ENCODE data around the gene C2CD2.
"Not testable (repeated sequence)": the region's sequence is repeated elsewhere in the genome, so short reads cannot be mapped to it uniquely, and the experiment has no call there.

C2CD2 gene

GRCh38 chr21:41953831-41954653, at the start of gene C2CD2:
Gene C2CD2, minus strand, starts transcription at chr21:41954018. Its CDS starts 370 bp downstream, at chr21:41953648.
- peak; percentile 54 to 66 (median 64) for DNase-seq

GRCh38 chr21:42003051-42003461, 49.2 kb upstream of the C2CD2 start:
- DNase-seq = no peak

GRCh38 chr21:42002421-42002958, 48.7 kb upstream of the C2CD2 start:
- no peak for DNase-seq

- no peak for DNase-seq
Measured at GRCh38 chr21:42001781-42002180, 48.0 kb upstream of the C2CD2 start.

- no peak for DNase-seq
Measured at GRCh38 chr21:42000908-42001307, 47.1 kb upstream of the C2CD2 start.

GRCh38 chr21:41997657-41998056, 43.8 kb upstream of the C2CD2 start:
- no peak for DNase-seq

- no peak for DNase-seq
Measured at GRCh38 chr21:41995577-41995976, 41.8 kb upstream of the C2CD2 start.

GRCh38 chr21:41994613-41995012, 40.8 kb upstream of the C2CD2 start:
- DNase-seq = not testable (repeated sequence)

DNA sequence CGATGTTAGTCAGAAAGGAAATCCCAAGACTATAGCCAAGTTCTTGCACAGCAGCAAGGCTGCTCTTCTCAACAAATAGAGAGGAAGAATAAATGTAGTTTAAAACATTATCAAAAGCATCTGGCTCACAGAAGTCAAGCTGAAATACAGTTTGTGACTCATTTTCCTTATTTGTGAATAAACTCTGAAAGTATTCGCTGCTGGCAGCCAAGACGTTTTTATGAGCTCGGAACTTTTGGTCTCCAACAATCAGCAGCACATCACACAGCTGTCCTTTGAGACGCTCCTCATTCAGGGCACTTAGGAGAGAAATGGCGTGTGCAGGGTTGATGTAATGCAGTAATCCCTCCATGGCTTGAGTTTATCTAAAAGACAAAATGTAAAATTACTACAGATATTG, 39.9 kb upstream of the C2CD2 start:
- no peak for DNase-seq

DNA sequence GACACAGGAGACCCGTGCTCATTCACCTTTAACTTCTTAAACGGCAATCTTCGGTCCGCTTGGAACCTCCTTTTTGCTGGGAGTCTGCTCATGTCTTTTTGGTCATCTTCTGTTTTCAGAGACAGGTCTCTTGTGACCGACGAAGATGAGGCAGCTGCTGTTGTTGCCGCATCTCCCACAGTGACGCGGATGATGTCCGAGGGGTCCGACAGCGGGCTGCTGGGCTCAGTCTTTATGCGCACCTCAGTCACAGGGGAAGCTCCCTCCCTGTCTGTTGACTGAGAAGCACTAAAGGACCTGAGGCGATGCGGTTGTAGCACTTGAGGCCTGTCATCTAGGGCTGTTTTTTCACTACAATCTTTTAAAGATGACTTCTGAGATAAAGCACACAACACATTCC, 38.8 kb upstream of the C2CD2 start:
- DNase-seq = no peak

- no peak for DNase-seq
Measured at GRCh38 chr21:41991659-41992058, 37.8 kb upstream of the C2CD2 start.

- DNase-seq = no peak
Measured at GRCh38 chr21:41989698-41990097, 35.9 kb upstream of the C2CD2 start.

DNA sequence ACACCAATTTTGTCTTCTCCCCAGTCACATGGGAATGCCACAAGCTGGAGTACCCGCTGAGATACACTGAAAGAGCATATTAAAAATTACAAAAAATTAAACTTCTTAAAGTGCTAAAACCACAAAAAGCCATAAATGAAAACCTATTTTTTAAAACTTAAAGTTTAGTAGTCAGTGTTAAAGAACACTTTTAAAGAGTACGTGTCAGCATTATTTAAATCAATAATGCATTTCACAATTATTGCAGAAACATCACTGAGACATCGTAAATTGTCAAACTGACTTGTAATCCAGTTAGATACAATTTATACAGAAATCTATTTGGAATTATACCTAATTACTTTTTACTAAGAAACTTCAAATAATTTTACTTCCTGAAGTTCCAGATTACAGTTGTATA, 33.5 kb upstream of the C2CD2 start:
- no peak for DNase-seq

GRCh38 chr21:41985662-41986416, 32.0 kb upstream of the C2CD2 start:
- DNase-seq = no peak

DNA sequence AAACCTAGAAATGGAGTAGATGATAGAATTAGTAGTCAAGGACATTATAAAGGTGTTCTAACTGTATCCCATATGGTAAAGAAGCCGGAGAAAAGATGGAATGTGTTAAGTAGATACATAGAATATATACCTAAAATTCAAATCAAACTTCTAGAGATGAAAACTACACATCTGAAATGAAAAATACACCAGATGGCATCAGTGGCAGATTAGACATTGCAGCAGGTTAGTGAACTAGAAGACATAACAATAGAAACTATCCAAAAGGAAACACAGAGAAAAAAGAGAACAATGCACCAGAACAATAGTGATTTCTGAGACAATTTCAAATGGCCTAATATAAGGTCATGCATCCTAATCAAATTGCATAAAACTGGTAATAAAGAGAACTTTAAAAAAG, 29.4 kb upstream of the C2CD2 start:
- DNase-seq = no peak

DNA sequence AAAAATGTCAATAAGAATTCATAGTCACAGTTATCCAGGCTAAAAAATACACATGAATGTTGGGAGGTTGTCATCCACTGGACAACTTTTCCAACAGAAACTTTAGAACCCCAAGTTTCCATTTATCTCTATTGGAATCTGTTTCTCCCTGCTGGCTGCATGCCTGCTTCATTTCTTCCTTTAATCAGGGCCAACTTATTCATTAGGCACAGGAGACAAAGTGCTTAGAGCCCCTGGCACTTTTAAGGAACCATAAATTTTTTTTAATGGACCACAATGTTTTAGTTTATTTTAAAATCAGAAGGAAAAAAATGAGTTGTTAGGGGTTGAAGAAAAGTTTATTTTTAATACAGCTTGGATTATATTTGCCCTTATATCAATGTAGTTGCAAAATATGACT, 26.7 kb upstream of the C2CD2 start:
- DNase-seq = no peak

DNA sequence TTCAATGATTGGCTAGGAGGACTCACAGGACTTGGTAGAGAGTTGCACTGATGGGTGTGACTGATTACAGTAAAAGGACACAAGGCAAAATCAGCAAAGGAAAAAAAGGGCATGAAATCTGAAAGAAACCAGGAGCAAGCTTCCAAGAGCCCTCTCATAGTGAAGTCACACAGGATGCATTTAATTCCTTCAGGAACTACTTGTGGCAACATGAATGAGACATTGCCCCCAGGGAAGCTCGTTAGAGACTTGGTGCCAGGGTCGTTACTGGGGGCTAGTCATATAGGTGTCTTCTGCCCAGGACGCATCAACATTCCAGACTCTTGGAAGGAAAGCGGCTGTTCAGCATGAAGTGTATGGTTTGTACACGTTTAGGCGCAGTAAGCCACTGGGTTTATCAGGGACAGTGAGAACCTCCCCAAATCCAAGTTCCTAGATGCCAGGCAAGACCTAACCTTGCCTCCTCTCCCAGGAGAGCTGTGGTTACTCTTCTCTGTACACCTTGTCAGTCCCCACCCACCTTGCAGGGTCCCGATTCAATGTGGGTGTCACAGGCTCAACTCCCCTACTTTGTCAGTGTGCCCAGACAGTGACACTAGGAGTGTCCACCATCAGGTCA, 26.0 kb upstream of the C2CD2 start:
- no peak for DNase-seq

- DNase-seq = no peak
Measured at GRCh38 chr21:41979335-41979734, 25.5 kb upstream of the C2CD2 start.

DNA sequence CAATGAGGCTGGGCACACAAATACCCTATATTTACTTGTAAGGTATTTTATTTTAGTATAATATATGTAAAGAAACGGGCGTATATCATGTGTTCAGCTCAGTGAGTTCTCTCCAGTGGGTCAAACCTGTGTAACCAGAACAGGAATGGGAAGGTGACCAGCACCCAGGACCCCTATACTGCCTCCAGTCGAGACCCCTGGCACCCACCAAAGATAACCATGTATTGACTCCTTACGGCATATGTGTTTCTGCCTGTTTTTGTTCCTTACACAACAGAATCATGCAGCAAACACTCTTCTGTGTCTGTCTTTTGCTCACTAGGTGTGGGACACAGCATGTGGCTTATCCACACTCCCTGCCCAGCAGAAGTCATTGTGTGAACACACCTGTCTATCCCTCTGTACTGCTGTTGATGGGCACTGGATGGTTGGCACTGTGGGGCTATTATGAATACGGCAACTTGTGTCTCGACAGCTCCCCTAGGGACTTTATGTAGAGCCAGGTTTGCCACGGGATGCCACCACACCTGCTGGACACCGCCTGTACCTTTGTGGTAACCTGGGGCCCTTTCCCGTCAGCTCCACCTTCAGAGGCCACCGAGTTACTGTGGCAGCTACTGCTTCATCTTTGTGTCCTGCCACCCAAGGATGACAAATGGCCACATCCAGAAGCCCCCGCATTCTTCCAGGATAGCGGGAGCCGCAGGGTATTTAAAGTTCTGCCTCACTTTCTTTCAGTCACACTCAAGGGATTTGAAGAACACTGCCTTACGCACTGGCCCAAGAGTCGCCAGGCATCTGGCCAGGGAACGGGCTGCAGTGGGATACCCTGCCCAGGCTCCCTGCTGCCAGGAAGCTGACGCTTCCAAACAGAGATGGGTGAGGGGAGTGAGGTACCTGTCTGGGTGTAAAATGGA, 23.5 kb upstream of the C2CD2 start:
- no peak for DNase-seq

- no peak for DNase-seq
Measured at GRCh38 chr21:41976611-41977010, 22.8 kb upstream of the C2CD2 start.

DNA sequence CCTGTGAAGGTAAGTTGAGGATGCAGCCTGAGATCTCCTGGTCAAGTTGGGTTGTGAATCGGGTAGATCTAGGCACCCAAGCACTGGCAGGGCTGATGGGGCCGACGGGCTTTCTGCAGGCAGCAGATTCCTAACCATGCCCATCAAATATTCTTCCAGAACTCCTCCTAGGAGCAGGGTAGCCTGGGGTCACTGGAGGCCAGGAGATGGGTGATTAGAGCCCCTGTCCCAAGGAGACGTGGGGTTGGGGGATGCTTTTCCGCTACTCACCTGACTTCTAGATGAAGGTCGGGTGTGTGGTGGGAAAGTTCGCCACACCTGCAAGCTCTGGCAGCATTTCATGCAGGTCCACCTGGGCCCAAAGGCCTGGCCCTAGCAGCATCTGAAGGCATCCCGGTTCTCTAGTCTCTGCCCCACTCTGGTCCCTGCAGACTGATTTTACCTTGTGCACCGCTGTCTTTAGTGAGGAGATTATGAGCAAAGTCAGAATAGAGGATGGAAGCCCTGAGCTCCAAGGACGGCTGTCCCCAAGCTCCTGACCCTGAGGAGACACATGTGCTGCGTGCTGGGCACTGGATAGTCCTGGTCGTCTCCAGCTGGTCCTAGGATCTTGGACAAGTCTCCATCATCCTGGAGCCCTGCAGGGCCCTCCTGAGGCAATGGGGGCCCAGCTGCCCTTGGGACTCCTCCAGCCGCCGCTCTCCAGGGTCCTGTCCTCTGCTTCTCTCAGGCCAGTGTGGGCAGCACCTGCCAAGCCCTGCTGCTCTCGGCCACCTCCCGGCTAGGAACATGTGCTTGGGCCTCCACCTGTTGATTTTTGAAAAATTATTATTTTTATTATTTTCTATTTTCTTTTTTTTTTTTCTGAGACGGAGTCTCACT, 21.8 kb upstream of the C2CD2 start:
- no peak for DNase-seq

DNA sequence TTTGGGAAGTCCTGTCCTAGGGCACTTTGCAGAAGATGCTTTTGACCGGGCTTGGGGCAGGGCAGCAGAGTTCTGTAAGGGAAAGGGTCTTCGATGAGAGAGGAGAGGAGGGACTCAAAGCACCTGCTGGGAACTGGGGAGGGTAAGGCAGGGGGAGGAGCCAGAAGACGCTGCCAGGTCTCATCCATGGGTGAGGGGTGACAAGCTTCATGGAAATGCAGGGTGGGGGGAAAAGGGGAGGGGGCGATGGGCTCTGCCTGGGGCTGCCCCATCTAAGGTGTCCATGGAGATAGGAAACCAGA, 20.9 kb upstream of the C2CD2 start:
- DNase-seq = no peak

Measured in NCI-H1417 (cell line).